Measurements from ENCODE around the gene PRKAG2. TPM values are rescaled to one million over a fixed set of nuclear protein-coding genes. Genes with fewer than 3 reads are reported as not detected.

The PRKAG2 gene
- total and polyA plus RNA-seq, 4 donors, result 3.6 to 25.1 (median 16.8) TPM

DNA sequence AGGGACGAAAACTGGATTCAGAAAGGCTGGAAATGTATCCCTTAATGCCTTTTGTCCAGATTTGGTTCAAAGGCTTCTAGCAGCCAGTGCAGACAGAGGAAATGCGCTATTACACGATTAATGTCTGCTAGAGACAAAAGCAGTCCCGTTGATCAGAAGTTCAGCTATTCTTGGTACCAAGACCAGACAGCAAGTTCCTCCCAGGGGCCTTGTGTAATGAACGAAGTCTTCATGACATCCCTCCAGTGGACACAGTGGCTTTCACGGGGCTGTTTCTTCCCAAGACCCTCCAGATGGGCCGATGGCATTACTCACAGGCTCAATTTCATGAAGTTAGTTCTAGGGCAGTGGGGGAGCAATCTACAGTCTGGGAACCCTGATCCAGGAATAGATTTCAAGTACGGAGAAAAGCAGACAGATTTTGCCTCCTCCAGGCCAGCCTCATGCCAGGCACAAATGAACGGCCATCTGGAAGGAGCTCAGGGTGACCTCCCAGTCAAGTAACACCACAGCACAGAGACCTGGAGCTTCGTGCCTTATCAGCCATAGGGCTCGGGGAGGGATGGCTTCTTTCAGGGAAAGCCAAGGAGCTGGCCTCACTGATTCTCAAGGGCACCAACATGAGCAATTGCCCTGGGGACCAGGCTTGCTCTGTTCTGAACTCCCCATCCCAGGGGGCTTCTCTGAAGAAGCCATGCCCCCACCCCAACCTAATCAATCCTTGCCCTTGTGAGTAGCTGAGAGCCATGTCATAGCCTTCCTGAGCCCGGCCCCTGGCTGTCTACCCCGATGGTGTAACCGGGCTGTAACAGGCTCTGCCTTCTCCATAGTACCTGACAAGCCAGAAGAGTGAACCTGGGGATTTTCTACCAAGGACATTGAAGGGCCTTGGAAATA lies 101.1 kb downstream of the PRKAG2 start:
- peaks cover 0 to 4% (median 2%) of the 10 kb centered on the region in 4 donors for H3K4me1 ChIP-seq (ENCODE audit: control insufficient read depth in 4 of 4, insufficient read depth in 4 of 4, low read length in 3 of 4)
- DNase-seq (ENCODE audit: low spot score), result no peak
- no peaks in the 10 kb centered on the region for H3K9me3 ChIP-seq (ENCODE audit: control insufficient read depth in 4 of 4, low read length in 3 of 4)
- no peak for TF ChIP-seq GABPA (IDR thresholded peaks at IDR 0.05 in 1 of 2, conservative IDR thresholded peaks at IDR 0.05 in 1 of 2)
- TF ChIP-seq FOXA2 (IDR thresholded peaks at IDR 0.05), result no peak
- TF ChIP-seq CTCF (IDR thresholded peaks at IDR 0.05; ENCODE audit: low read depth, low read length, missing input control), result no peak
- no peak for TF ChIP-seq HNF4G (IDR thresholded peaks at IDR 0.05)
- no peak for TF ChIP-seq RAD21 (IDR thresholded peaks at IDR 0.05)
- 89% methylated on average over 14 of the region's 14 CpGs for WGBS
- peaks cover 0 to 16% (median 13%) of the 10 kb centered on the region in 4 donors for H3K36me3 ChIP-seq (ENCODE audit: control insufficient read depth in 4 of 4, insufficient read depth in 3 of 4, low read depth in 1 of 4, low read length in 3 of 4)
- H3K4me3 ChIP-seq (ENCODE audit: low read depth in 1 of 3, low read length in 3 of 3), result no peak overlapping the region
- H3K27ac ChIP-seq (ENCODE audit: low read depth in 1 of 2, low read length in 2 of 2), result no peak overlapping the region
- no peaks in the 10 kb centered on the region for H3K27me3 ChIP-seq (ENCODE audit: control insufficient read depth in 4 of 4, insufficient read depth in 4 of 4, low read length in 3 of 4)
- no peak overlapping the region for H3K9ac ChIP-seq (ENCODE audit: low read depth in 1 of 2, low read length in 2 of 2)

DNA sequence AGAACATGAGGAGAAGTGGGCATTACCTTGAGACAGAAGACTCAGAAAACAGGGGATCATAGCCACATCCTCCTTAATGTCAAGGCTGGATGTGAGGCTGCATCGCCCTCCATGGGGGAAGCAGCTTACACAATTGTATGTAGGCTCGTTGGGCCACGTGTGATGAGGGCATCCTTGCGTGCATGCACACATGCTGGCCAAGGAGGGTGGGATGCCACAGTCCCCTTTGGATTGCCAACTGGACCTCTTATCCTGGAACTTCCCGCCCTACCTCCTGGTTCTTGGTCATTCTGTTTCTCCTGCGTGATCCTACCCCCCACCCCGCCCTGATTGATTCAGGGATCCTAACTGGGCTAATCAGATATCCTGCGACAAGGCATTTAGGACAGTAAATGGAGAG lies 102.0 kb downstream of the PRKAG2 start:
- Histone ChIP-seq H3K36me3 (ENCODE audit: control insufficient read depth in 4 of 4, insufficient read depth in 3 of 4, low read depth in 1 of 4, low read length in 3 of 4) (peaks cover 0 to 17% (median 8%) of the 10 kb centered on the region in 4 donors), H3K27me3 (ENCODE audit: control insufficient read depth in 4 of 4, insufficient read depth in 4 of 4, low read length in 3 of 4) (no peaks in the 10 kb centered on the region), H3K4me1 (ENCODE audit: control insufficient read depth in 4 of 4, insufficient read depth in 4 of 4, low read length in 3 of 4) (peaks cover 0 to 4% (median 1%) of the 10 kb centered on the region in 4 donors), H3K9ac (ENCODE audit: low read depth in 1 of 2, low read length in 2 of 2) (no peak overlapping the region), H3K27ac (ENCODE audit: low read depth in 1 of 2, low read length in 2 of 2) (no peak overlapping the region), H3K9me3 (ENCODE audit: control insufficient read depth in 4 of 4, low read length in 3 of 4) (no peaks in the 10 kb centered on the region), H3K4me3 (ENCODE audit: low read depth in 1 of 3, low read length in 3 of 3) (no peak overlapping the region)
- WGBS, result 95% methylated on average over 8 of the region's 8 CpGs
- TF ChIP-seq, protein P1, sequence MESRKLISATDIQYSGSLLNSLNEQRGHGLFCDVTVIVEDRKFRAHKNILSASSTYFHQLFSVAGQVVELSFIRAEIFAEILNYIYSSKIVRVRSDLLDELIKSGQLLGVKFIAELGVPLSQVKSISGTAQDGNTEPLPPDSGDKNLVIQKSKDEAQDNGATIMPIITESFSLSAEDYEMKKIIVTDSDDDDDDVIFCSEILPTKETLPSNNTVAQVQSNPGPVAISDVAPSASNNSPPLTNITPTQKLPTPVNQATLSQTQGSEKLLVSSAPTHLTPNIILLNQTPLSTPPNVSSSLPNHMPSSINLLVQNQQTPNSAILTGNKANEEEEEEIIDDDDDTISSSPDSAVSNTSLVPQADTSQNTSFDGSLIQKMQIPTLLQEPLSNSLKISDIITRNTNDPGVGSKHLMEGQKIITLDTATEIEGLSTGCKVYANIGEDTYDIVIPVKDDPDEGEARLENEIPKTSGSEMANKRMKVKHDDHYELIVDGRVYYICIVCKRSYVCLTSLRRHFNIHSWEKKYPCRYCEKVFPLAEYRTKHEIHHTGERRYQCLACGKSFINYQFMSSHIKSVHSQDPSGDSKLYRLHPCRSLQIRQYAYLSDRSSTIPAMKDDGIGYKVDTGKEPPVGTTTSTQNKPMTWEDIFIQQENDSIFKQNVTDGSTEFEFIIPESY (IDR thresholded peaks at IDR 0.05), result no peak
- TF ChIP-seq GABPA (IDR thresholded peaks at IDR 0.05 in 1 of 2, conservative IDR thresholded peaks at IDR 0.05 in 1 of 2) (no peak), JUND (IDR thresholded peaks at IDR 0.05) (no peak), RXRA (IDR thresholded peaks at IDR 0.05) (no peak), EGR1 (IDR thresholded peaks at IDR 0.05; ENCODE audit: low read depth in 2 of 2) (no peak), HNF4A (conservative IDR thresholded peaks at IDR 0.05) (no peak), CTCF (IDR thresholded peaks at IDR 0.05; ENCODE audit: low read depth, low read length, missing input control) (no peak), NR2F2 (IDR thresholded peaks at IDR 0.05) (no peak), HNF4G (IDR thresholded peaks at IDR 0.05) (no peak)
- TF ChIP-seq, protein P2, sequence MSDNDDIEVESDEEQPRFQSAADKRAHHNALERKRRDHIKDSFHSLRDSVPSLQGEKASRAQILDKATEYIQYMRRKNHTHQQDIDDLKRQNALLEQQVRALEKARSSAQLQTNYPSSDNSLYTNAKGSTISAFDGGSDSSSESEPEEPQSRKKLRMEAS (IDR thresholded peaks at IDR 0.05), result no peak
- TF ChIP-seq, protein P3, sequence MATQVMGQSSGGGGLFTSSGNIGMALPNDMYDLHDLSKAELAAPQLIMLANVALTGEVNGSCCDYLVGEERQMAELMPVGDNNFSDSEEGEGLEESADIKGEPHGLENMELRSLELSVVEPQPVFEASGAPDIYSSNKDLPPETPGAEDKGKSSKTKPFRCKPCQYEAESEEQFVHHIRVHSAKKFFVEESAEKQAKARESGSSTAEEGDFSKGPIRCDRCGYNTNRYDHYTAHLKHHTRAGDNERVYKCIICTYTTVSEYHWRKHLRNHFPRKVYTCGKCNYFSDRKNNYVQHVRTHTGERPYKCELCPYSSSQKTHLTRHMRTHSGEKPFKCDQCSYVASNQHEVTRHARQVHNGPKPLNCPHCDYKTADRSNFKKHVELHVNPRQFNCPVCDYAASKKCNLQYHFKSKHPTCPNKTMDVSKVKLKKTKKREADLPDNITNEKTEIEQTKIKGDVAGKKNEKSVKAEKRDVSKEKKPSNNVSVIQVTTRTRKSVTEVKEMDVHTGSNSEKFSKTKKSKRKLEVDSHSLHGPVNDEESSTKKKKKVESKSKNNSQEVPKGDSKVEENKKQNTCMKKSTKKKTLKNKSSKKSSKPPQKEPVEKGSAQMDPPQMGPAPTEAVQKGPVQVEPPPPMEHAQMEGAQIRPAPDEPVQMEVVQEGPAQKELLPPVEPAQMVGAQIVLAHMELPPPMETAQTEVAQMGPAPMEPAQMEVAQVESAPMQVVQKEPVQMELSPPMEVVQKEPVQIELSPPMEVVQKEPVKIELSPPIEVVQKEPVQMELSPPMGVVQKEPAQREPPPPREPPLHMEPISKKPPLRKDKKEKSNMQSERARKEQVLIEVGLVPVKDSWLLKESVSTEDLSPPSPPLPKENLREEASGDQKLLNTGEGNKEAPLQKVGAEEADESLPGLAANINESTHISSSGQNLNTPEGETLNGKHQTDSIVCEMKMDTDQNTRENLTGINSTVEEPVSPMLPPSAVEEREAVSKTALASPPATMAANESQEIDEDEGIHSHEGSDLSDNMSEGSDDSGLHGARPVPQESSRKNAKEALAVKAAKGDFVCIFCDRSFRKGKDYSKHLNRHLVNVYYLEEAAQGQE (IDR thresholded peaks at IDR 0.05), result no peak
- no peak for DNase-seq (ENCODE audit: low spot score)
